ENCODE results near the gene SLC25A30. TPM values are rescaled to one million over a fixed set of nuclear protein-coding genes. Genes with fewer than 3 reads are reported as not detected.

The SLC25A30 gene
- total RNA-seq, 1 donor from 2014 or later: 11.5 TPM

Other genes starting within 250 kb of the SLC25A30 start
- gene KCTD4, start 217.3 kb downstream of the SLC25A30 start, total RNA-seq: not detected
- 3,952 TPM for gene TPT1, start 77.2 kb downstream of the SLC25A30 start, total RNA-seq
- 25.3 TPM for gene COG3, start 46.6 kb upstream of the SLC25A30 start, total RNA-seq
- gene ERICH6B, start 197.4 kb upstream of the SLC25A30 start, total RNA-seq: not detected

Data from vagina (tissue), 1 donor.